Measurements from ENCODE around the gene AAGAB.
"Not testable (repeated sequence)": the region's sequence is repeated elsewhere in the genome, so short reads cannot be mapped to it uniquely, and the experiment has no call there.

Gene AAGAB

GRCh38 chr15:67156426-67156825, 98.0 kb downstream of the AAGAB start:
- TF ChIP-seq ZNF274 (IDR thresholded peaks at IDR 0.05; ENCODE audit: low read depth, low read length): no peak
- no peak overlapping the region for H3K4me3 ChIP-seq (ENCODE audit: low read length)

GRCh38 chr15:67154249-67154648, 100.2 kb downstream of the AAGAB start:
- no peak overlapping the region for H3K4me3 ChIP-seq (ENCODE audit: low read length)
- no peak for TF ChIP-seq ZNF274 (IDR thresholded peaks at IDR 0.05; ENCODE audit: low read depth, low read length)

- not testable (repeated sequence) for H3K4me3 ChIP-seq (ENCODE audit: low read length)
These were observed 101.4 kb downstream of the AAGAB start for GRCh38 chr15:67153044-67153443.

GRCh38 chr15:67152429-67152828, 102.0 kb downstream of the AAGAB start:
- TF ChIP-seq ZNF274 (IDR thresholded peaks at IDR 0.05; ENCODE audit: low read depth, low read length): no peak
- H3K4me3 ChIP-seq (ENCODE audit: low read length): no peak overlapping the region
